Breast epithelium (tissue), 4 donors: ENCODE data around the gene SCARB1. TPM values are rescaled to one million over a fixed set of nuclear protein-coding genes. Genes with fewer than 3 reads are reported as not detected.

Experiments
- DNase-seq, 2 donors: peaks; one replicate each; pipeline ENCODE4 v3.0.0-alpha.2; 2019; ENCODE audit warnings: low spot score in 2 of 2
- H3K27ac ChIP-seq, 2 donors: fragments of 200-600 bp; sonication (generic) in 1 of 2; one replicate each; pipeline ENCODE4 v1.5.1; 2016 to 2019; ENCODE audit warnings: mild to moderate bottlenecking in 1 of 2
- H3K27me3 ChIP-seq, 2 donors: fragments of 200-600 bp; sonication (generic) in 1 of 2; one replicate each; pipeline versions ENCODE4 v1.5.1 to v1.6.0; 2017 to 2019; ENCODE audit warnings: control low read depth in 1 of 2, mild to moderate bottlenecking in 1 of 2
- H3K36me3 ChIP-seq: fragments of 200-600 bp; one replicate; pipeline ENCODE4 v1.5.1; 2019
- H3K4me1 ChIP-seq, 2 donors: fragments of 200-600 bp; sonication (generic); one replicate each; pipeline ENCODE4 v1.5.1; 2016 to 2019; ENCODE audit warnings: control low read depth in 1 of 2
- H3K4me3 ChIP-seq, 3 donors: fragments of 200-600 bp; sonication (generic); 1 replicate in 2 of 3; 2 replicates in 1 of 3; pipeline ENCODE4 v1.5.1; 2016 to 2019; ENCODE audit warnings: mild to moderate bottlenecking in 3 of 3, moderate library complexity in 2 of 3
- H3K9me3 ChIP-seq, 2 donors: fragments of 200-600 bp; sonication (generic) in 1 of 2; one replicate each; pipeline ENCODE4 v1.5.1; 2016 to 2019; ENCODE audit warnings: control low read depth in 1 of 2
- POLR2A ChIP-seq: fragments of 450-650 bp; IDR thresholded peaks from one replicate; pipeline ENCODE4 v1.6.1; 2016; ENCODE audit warnings: antibody characterized with exemption, mild to moderate bottlenecking, moderate library complexity
- POLR2AphosphoS5 ChIP-seq, 3 donors: sonication (generic); formaldehyde crosslinking; IDR thresholded peaks; one replicate each; pipeline ENCODE4 v1.6.1; 2017; ENCODE audit warnings: antibody characterized with exemption in 3 of 3
- intact Hi-C: fragments of 100-400 bp; cut with DNase I; formaldehyde crosslinking; loops from one replicate; pipeline ENCODE4 v1.15.1; 2023; ENCODE audit warnings: low total_unique reads
- total RNA-seq, 3 donors: library from RNA; depleted of rRNA; stranded (reverse); fragments of >200 nt; gene quantifications; one replicate each; pipeline ENCODE4 v1.1.0, GENCODE V29; 2016
- TF ChIP-seq, protein P1 (sequence below), 3 donors: fragments of 450-650 bp; IDR thresholded peaks; one replicate each; pipeline ENCODE4 v1.5.1; 2016 to 2017; ENCODE audit warnings: antibody characterized with exemption in 3 of 3, mild to moderate bottlenecking in 3 of 3, moderate library complexity in 3 of 3

The SCARB1 gene
- total RNA-seq, 3 donors from 2014 or later, result 18.4 to 61.3 (median 20.2) TPM

DNA sequence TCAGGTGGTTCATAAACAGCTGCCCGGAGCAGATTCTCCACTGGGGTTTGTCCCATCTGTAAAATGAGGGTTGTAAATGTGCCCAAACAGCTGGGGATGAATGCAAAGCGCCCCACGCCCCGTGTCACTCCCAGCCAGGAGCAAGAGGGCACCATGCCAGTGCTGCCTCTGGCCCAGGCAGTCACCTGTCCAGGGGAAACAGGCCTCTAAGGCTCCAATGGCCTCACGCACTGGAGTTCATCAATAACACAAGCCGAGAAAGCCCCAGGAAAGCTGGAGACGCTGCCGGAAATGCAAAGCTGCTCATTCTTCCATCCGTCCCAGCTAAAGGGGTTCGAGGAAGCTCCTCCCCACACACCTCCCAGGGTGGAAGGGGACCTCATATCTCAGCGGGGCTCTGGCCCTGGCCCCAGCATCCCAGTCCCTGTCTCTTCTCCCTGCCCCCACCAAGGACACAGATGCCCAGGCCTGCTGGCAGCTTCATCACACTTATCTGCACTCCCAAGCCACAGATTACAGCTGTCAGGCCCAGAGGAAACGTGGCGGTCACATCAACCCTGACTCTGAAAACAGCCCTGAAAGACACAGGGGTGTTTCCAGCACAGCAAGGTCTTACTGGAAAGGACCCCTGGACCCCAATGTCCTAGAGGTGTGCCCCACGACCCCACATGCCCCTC lies 21.5 kb downstream of the SCARB1 start:
- Histone ChIP-seq H3K27ac (peak overlapping the region; percentile 52 to 70), H3K9me3 (no peaks in the 10 kb centered on the region), H3K36me3 (no peaks in the 10 kb centered on the region), H3K27me3 (no peaks in the 10 kb centered on the region), H3K4me3 (no peak overlapping the region), H3K4me1 (peaks cover 0 to 5% of the 10 kb centered on the region in 2 donors)
- DNase-seq, result no peak
- intact Hi-C loops, result no loop called here
- no peak for TF ChIP-seq POLR2AphosphoS5 (IDR thresholded peaks at IDR 0.05)
- TF ChIP-seq, protein P1, sequence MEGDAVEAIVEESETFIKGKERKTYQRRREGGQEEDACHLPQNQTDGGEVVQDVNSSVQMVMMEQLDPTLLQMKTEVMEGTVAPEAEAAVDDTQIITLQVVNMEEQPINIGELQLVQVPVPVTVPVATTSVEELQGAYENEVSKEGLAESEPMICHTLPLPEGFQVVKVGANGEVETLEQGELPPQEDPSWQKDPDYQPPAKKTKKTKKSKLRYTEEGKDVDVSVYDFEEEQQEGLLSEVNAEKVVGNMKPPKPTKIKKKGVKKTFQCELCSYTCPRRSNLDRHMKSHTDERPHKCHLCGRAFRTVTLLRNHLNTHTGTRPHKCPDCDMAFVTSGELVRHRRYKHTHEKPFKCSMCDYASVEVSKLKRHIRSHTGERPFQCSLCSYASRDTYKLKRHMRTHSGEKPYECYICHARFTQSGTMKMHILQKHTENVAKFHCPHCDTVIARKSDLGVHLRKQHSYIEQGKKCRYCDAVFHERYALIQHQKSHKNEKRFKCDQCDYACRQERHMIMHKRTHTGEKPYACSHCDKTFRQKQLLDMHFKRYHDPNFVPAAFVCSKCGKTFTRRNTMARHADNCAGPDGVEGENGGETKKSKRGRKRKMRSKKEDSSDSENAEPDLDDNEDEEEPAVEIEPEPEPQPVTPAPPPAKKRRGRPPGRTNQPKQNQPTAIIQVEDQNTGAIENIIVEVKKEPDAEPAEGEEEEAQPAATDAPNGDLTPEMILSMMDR (IDR thresholded peaks at IDR 0.05), result no peak
- TF ChIP-seq POLR2A, result no peak

GRCh38 chr12:124841558-124841945 lies 22.1 kb downstream of the SCARB1 start:
- peak overlapping the region; percentile 52 to 70 for H3K27ac ChIP-seq
- no peak overlapping the region for H3K4me3 ChIP-seq
- intact Hi-C loops, result no loop called here

DNA sequence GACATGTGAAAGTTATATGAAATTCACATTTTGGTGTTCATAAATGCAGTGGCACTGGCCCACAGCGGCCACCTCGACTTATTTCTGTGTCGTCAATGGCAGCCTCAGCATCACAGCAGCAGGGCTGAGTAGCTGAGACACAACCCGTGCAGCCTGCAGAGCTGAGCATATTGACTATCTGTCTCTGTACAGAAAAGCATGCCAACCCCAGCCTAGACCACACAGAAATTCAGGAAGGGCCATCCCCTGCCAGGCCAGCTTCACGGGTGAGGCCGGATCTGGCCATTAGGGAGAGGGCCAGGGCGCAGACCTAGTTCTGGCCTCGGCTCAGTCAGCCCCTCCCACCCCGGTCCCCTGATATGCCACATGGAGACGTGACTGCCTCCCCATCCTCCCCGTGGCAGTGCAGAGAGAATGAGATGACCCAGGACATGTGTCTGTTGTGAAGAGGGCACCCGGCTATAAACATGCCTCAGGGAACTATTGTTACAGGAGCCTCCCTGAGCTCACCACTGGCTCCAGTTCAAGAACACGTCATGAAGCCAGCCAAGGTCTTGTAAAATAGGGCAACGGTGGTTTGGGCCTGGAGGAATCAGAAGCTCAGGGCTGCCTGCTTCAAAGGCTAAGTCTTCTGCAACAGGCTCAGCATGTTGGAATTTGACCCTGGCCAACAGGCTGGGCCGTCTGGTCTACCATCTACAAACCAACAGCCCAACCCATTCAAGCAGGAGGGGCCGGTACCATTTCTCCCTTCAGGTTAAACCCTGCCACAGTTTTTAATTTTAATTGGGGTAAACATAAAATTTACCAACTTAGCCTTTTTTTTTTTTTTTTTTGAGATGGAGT lies 25.5 kb downstream of the SCARB1 start:
- intact Hi-C loops, result no loop called here
- H3K9me3 ChIP-seq, result no peaks in the 10 kb centered on the region
- no peaks in the 10 kb centered on the region for H3K27me3 ChIP-seq
- H3K4me1 ChIP-seq, result no peaks in the 10 kb centered on the region
- no peaks in the 10 kb centered on the region for H3K36me3 ChIP-seq
- TF ChIP-seq, protein P1 (IDR thresholded peaks at IDR 0.05), result no peak
- TF ChIP-seq POLR2AphosphoS5 (IDR thresholded peaks at IDR 0.05), result peak; percentile 10 to 64 (median 23)
- peak; percentile 84 to 90 for DNase-seq
- peak overlapping the region; percentile 29 to 79 for H3K27ac ChIP-seq
- no peak overlapping the region for H3K4me3 ChIP-seq

More at GRCh38 chr12:124841558-124841945, 22.1 kb downstream of the SCARB1 start:
- Histone ChIP-seq H3K27me3 (no peaks in the 10 kb centered on the region), H3K9me3 (no peaks in the 10 kb centered on the region), H3K36me3 (no peaks in the 10 kb centered on the region), H3K4me1 (no peaks in the 10 kb centered on the region)
- TF ChIP-seq, protein P1 (IDR thresholded peaks at IDR 0.05), result no peak
- TF ChIP-seq POLR2A (no peak), POLR2AphosphoS5 (IDR thresholded peaks at IDR 0.05) (no peak)
- no peak for DNase-seq

GRCh38 chr12:124837249-124837897 lies 26.3 kb downstream of the SCARB1 start:
- Histone ChIP-seq H3K27me3 (no peaks in the 10 kb centered on the region), H3K4me1 (no peaks in the 10 kb centered on the region), H3K27ac (peak overlapping the region in 1 of 2 donors; percentile 79), H3K36me3 (no peaks in the 10 kb centered on the region), H3K9me3 (no peaks in the 10 kb centered on the region), H3K4me3 (no peak overlapping the region)
- TF ChIP-seq POLR2AphosphoS5 (IDR thresholded peaks at IDR 0.05), result no peak
- TF ChIP-seq, protein P1 (IDR thresholded peaks at IDR 0.05), result no peak
- no peak for TF ChIP-seq POLR2A
- intact Hi-C loops, result no loop called here
- DNase-seq, result no peak
